Gastroesophageal sphincter (tissue), 3 donors: ENCODE measurements around the gene RPS6KL1.

Source experiments
- CTCF ChIP-seq, 4 experiments: fragments of 200-600 bp in 2 of 4; fragments of 450-650 bp in 2 of 4; sonication (generic) in 1 of 4; IDR thresholded peaks; one replicate each; pipeline ENCODE4 v1.5.1; 2017 to 2019; ENCODE audit warnings: antibody characterized with exemption in 4 of 4, mild to moderate bottlenecking in 2 of 4, moderate library complexity in 2 of 4
- EP300 ChIP-seq: sonication (generic); formaldehyde crosslinking; IDR thresholded peaks from one replicate; pipeline ENCODE4 v1.6.1; 2017; ENCODE audit warnings: antibody characterized with exemption, mild to moderate bottlenecking
- POLR2A ChIP-seq, 2 donors: fragments of 450-650 bp; IDR thresholded peaks; one replicate each; pipeline ENCODE4 v1.6.1; 2017; ENCODE audit warnings: antibody characterized with exemption in 2 of 2, mild to moderate bottlenecking in 2 of 2, moderate library complexity in 1 of 2

- TF ChIP-seq POLR2A (IDR thresholded peaks at IDR 0.05) (no peak), CTCF (IDR thresholded peaks at IDR 0.05) (no peak), EP300 (no peak)
Measured at GRCh38 chr14:74875204-74875603, 47.9 kb downstream of the RPS6KL1 start.
